ENCODE measurements around the gene SBF2.

Gene SBF2

GRCh38 chr11:9858822-9859221 lies 435.2 kb downstream of the SBF2 start:
- Histone ChIP-seq H4K8ac (ENCODE audit: low read depth, low read length) (no peak overlapping the region), H2BK120ac (ENCODE audit: low read depth, low read length) (no peak overlapping the region), H3K23ac (ENCODE audit: low read depth, low read length, poor library complexity) (no peak overlapping the region), H2BK5ac (ENCODE audit: low read length) (no peak overlapping the region), H3K4ac (ENCODE audit: low read length) (no peak overlapping the region), H4K91ac (ENCODE audit: low read depth, low read length, poor library complexity) (no peak overlapping the region), H3K4me3 (ENCODE audit: low read length in 2 of 2) (no peak overlapping the region), H3K27me3 (ENCODE audit: control insufficient read depth in 3 of 3, insufficient read depth in 3 of 3, low read depth in 1 of 3, low read length in 3 of 3) (no peaks in the 10 kb centered on the region), H2BK12ac (ENCODE audit: low read length) (no peak overlapping the region), H2BK15ac (ENCODE audit: low read length) (no peak overlapping the region), H3K9me3 (replicated peaks in 1 of 2; ENCODE audit: control insufficient read depth in 2 of 2, insufficient read depth in 1 of 2, low read depth in 1 of 2, low read length in 2 of 2) (no peaks in the 10 kb centered on the region), H2AFZ (ENCODE audit: low read length) (no peak overlapping the region), H3K79me1 (ENCODE audit: low read depth, low read length) (no peaks in the 10 kb centered on the region), H3K4me1 (ENCODE audit: control insufficient read depth in 2 of 2, insufficient read depth in 1 of 2, low read depth in 1 of 2, low read length in 2 of 2) (peaks cover 3 to 7% of the 10 kb centered on the region in 2 donors), H3K14ac (ENCODE audit: low read length) (no peak overlapping the region), H3K36me3 (replicated peaks in 1 of 2; ENCODE audit: control insufficient read depth in 2 of 2, insufficient read depth in 2 of 2, low read length in 2 of 2) (peaks cover 8 to 21% of the 10 kb centered on the region in 2 donors), H2AK5ac (ENCODE audit: low read depth, low read length) (no peak overlapping the region), H3K27ac (replicated peaks; ENCODE audit: low read length) (no peak overlapping the region), H3K9ac (ENCODE audit: low read depth, low read length, poor library complexity) (no peak overlapping the region), H3K4me2 (ENCODE audit: insufficient read depth, low read length, poor library complexity, severe bottlenecking) (no peak overlapping the region), H3K18ac (ENCODE audit: low read length) (no peak overlapping the region)
- WGBS, 2 donors (ENCODE audit: extremely low coverage in 2 of 2, insufficient read length in 2 of 2, insufficient replicate concordance in 1 of 2): no CpG with 5 or more reads among the region's 2 CpGs
- no peak for DNase-seq (ENCODE audit: low spot score)

- H3K4me1 ChIP-seq (ENCODE audit: control insufficient read depth in 2 of 2, insufficient read depth in 1 of 2, low read depth in 1 of 2, low read length in 2 of 2): peaks cover 3 to 5% of the 10 kb centered on the region in 2 donors
- H3K14ac ChIP-seq (ENCODE audit: low read length): no peak overlapping the region
- no peak overlapping the region for H3K4ac ChIP-seq (ENCODE audit: low read length)
- H3K4me2 ChIP-seq (ENCODE audit: insufficient read depth, low read length, poor library complexity, severe bottlenecking): no peak overlapping the region
- no peak overlapping the region for H3K23ac ChIP-seq (ENCODE audit: low read depth, low read length, poor library complexity)
- DNase-seq (ENCODE audit: low spot score): no peak
- no peak overlapping the region for H2BK15ac ChIP-seq (ENCODE audit: low read length)
- H2AK5ac ChIP-seq (ENCODE audit: low read depth, low read length): no peak overlapping the region
- H2BK12ac ChIP-seq (ENCODE audit: low read length): no peak overlapping the region
- no peak overlapping the region for H3K27ac ChIP-seq (replicated peaks; ENCODE audit: low read length)
- H3K4me3 ChIP-seq (ENCODE audit: low read length in 2 of 2): no peak overlapping the region
- H4K8ac ChIP-seq (ENCODE audit: low read depth, low read length): no peak overlapping the region
- H3K9ac ChIP-seq (ENCODE audit: low read depth, low read length, poor library complexity): no peak overlapping the region
- peaks cover 8 to 21% of the 10 kb centered on the region in 2 donors for H3K36me3 ChIP-seq (replicated peaks in 1 of 2; ENCODE audit: control insufficient read depth in 2 of 2, insufficient read depth in 2 of 2, low read length in 2 of 2)
- H3K27me3 ChIP-seq (ENCODE audit: control insufficient read depth in 3 of 3, insufficient read depth in 3 of 3, low read depth in 1 of 3, low read length in 3 of 3): no peaks in the 10 kb centered on the region
- no peak overlapping the region for H2BK120ac ChIP-seq (ENCODE audit: low read depth, low read length)
- no peak overlapping the region for H2AFZ ChIP-seq (ENCODE audit: low read length)
- no peak overlapping the region for H3K18ac ChIP-seq (ENCODE audit: low read length)
- no peak overlapping the region for H4K91ac ChIP-seq (ENCODE audit: low read depth, low read length, poor library complexity)
- no peaks in the 10 kb centered on the region for H3K9me3 ChIP-seq (replicated peaks in 1 of 2; ENCODE audit: control insufficient read depth in 2 of 2, insufficient read depth in 1 of 2, low read depth in 1 of 2, low read length in 2 of 2)
- WGBS, 2 donors (ENCODE audit: extremely low coverage in 2 of 2, insufficient read length in 2 of 2, insufficient replicate concordance in 1 of 2): no CpG with 5 or more reads among the region's 4 CpGs
- H2BK5ac ChIP-seq (ENCODE audit: low read length): no peak overlapping the region
- H3K79me1 ChIP-seq (ENCODE audit: low read depth, low read length): no peaks in the 10 kb centered on the region
These were observed 435.8 kb downstream of the SBF2 start for GRCh38 chr11:9858218-9858617.

GRCh38 chr11:9855579-9856287 lies 438.3 kb downstream of the SBF2 start:
- H2BK12ac ChIP-seq (ENCODE audit: low read length): no peak overlapping the region
- no peak overlapping the region for H3K27ac ChIP-seq (replicated peaks; ENCODE audit: low read length)
- no peak overlapping the region for H3K18ac ChIP-seq (ENCODE audit: low read length)
- H2BK120ac ChIP-seq (ENCODE audit: low read depth, low read length): no peak overlapping the region
- no peak for DNase-seq (ENCODE audit: low spot score)
- no peak overlapping the region for H3K4ac ChIP-seq (ENCODE audit: low read length)
- no peak overlapping the region for H2BK5ac ChIP-seq (ENCODE audit: low read length)
- no peak overlapping the region for H4K91ac ChIP-seq (ENCODE audit: low read depth, low read length, poor library complexity)
- H3K9ac ChIP-seq (ENCODE audit: low read depth, low read length, poor library complexity): no peak overlapping the region
- H3K14ac ChIP-seq (ENCODE audit: low read length): no peak overlapping the region
- no peaks in the 10 kb centered on the region for H3K79me1 ChIP-seq (ENCODE audit: low read depth, low read length)
- H3K4me2 ChIP-seq (ENCODE audit: insufficient read depth, low read length, poor library complexity, severe bottlenecking): no peak overlapping the region
- H3K4me1 ChIP-seq (ENCODE audit: control insufficient read depth in 2 of 2, insufficient read depth in 1 of 2, low read depth in 1 of 2, low read length in 2 of 2): peaks cover 3% of the 10 kb centered on the region in 2 donors
- H3K23ac ChIP-seq (ENCODE audit: low read depth, low read length, poor library complexity): no peak overlapping the region
- no peak overlapping the region for H2AFZ ChIP-seq (ENCODE audit: low read length)
- peaks cover 8 to 21% of the 10 kb centered on the region in 2 donors for H3K36me3 ChIP-seq (replicated peaks in 1 of 2; ENCODE audit: control insufficient read depth in 2 of 2, insufficient read depth in 2 of 2, low read length in 2 of 2)
- no peak overlapping the region for H2BK15ac ChIP-seq (ENCODE audit: low read length)
- H3K9me3 ChIP-seq (replicated peaks in 1 of 2; ENCODE audit: control insufficient read depth in 2 of 2, insufficient read depth in 1 of 2, low read depth in 1 of 2, low read length in 2 of 2): no peaks in the 10 kb centered on the region
- no CpG with 5 or more reads among the region's 2 CpGs for WGBS, 2 donors (ENCODE audit: extremely low coverage in 2 of 2, insufficient read length in 2 of 2, insufficient replicate concordance in 1 of 2)
- no peak overlapping the region for H4K8ac ChIP-seq (ENCODE audit: low read depth, low read length)
- H3K27me3 ChIP-seq (ENCODE audit: control insufficient read depth in 3 of 3, insufficient read depth in 3 of 3, low read depth in 1 of 3, low read length in 3 of 3): no peaks in the 10 kb centered on the region
- H2AK5ac ChIP-seq (ENCODE audit: low read depth, low read length): no peak overlapping the region
- H3K4me3 ChIP-seq (ENCODE audit: low read length in 2 of 2): no peak overlapping the region

- Histone ChIP-seq H3K9ac (ENCODE audit: low read depth, low read length, poor library complexity) (no peak overlapping the region), H3K23ac (ENCODE audit: low read depth, low read length, poor library complexity) (no peak overlapping the region), H4K8ac (ENCODE audit: low read depth, low read length) (no peak overlapping the region), H3K18ac (ENCODE audit: low read length) (no peak overlapping the region), H3K14ac (ENCODE audit: low read length) (no peak overlapping the region), H2AK5ac (ENCODE audit: low read depth, low read length) (no peak overlapping the region), H2BK120ac (ENCODE audit: low read depth, low read length) (no peak overlapping the region), H4K91ac (ENCODE audit: low read depth, low read length, poor library complexity) (no peak overlapping the region), H3K9me3 (replicated peaks in 1 of 2; ENCODE audit: control insufficient read depth in 2 of 2, insufficient read depth in 1 of 2, low read depth in 1 of 2, low read length in 2 of 2) (no peaks in the 10 kb centered on the region), H2BK15ac (ENCODE audit: low read length) (no peak overlapping the region), H2BK12ac (ENCODE audit: low read length) (no peak overlapping the region), H3K27ac (replicated peaks; ENCODE audit: low read length) (no peak overlapping the region), H3K4ac (ENCODE audit: low read length) (no peak overlapping the region), H3K4me1 (ENCODE audit: control insufficient read depth in 2 of 2, insufficient read depth in 1 of 2, low read depth in 1 of 2, low read length in 2 of 2) (peaks cover 3% of the 10 kb centered on the region in 2 donors), H3K4me2 (ENCODE audit: insufficient read depth, low read length, poor library complexity, severe bottlenecking) (no peak overlapping the region), H3K27me3 (ENCODE audit: control insufficient read depth in 3 of 3, insufficient read depth in 3 of 3, low read depth in 1 of 3, low read length in 3 of 3) (no peaks in the 10 kb centered on the region), H3K36me3 (replicated peaks in 1 of 2; ENCODE audit: control insufficient read depth in 2 of 2, insufficient read depth in 2 of 2, low read length in 2 of 2) (peaks cover 9 to 29% of the 10 kb centered on the region in 2 donors), H3K79me1 (ENCODE audit: low read depth, low read length) (no peaks in the 10 kb centered on the region), H2AFZ (ENCODE audit: low read length) (no peak overlapping the region), H2BK5ac (ENCODE audit: low read length) (no peak overlapping the region), H3K4me3 (ENCODE audit: low read length in 2 of 2) (no peak overlapping the region)
- DNase-seq (ENCODE audit: low spot score): no peak
- no CpG with 5 or more reads among the region's 1 CpG for WGBS, 2 donors (ENCODE audit: extremely low coverage in 2 of 2, insufficient read length in 2 of 2, insufficient replicate concordance in 1 of 2)
These were observed 440.0 kb downstream of the SBF2 start for GRCh38 chr11:9853929-9854552.
